Measurements from ENCODE around the gene CMTM7. TPM values are rescaled to one million over a fixed set of nuclear protein-coding genes. Genes with fewer than 3 reads are reported as not detected.
A peak's percentile ranks its signal among the peaks of the same experiment; 100 is the strongest.
"Not testable (repeated sequence)": the region's sequence is repeated elsewhere in the genome, so short reads cannot be mapped to it uniquely, and the experiment has no call there.

The CMTM7 gene
- total and polyA plus RNA-seq, 7 experiments from 2014 or later: 38.6 to 157 (median 53.0) TPM

DNA sequence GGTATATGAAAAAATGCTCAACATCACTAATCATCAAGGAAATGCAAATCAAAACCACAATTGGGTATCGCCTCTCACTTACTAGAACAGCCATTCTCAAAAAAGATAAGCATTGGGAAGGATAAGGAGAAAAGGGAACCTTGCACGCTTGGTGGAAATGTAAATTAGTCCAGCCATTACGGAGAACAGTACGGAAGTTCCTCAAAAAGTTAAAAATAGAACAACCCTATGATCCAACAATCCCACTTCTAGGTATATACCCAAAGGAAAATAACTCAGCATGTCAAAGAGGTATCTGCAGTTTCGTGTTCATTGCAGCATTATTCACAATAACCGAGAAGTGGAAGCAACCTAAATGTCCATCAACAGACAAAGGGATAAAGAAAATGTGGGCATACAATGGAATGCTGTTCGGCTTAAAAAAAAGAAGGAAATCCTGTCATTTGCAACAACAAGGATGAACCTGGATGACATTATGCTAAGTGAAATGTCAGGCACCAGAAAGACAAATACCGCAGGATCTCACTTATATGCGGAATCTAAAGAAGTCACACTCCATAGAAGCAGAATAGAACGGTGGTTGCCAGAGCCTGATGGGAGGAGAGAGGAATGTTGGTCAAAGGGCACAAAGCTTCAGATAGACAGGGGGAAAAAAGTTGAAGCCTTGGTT is 11.7 kb upstream of the CMTM7 start:
- intact Hi-C loops (cut with micrococcal nuclease): loop anchor here in 1 of 2 donors (5.0 kb wide), 1 partner anchor 32 kb away; no protein-coding TSS in a partner anchor
- no peak overlapping the region for H3K27ac ChIP-seq (ENCODE audit: low read depth, low read length)
- peaks cover 0 to 4% of the 10 kb centered on the region in 2 donors for H3K4me1 ChIP-seq (ENCODE audit: control insufficient read depth in 2 of 2, insufficient read depth in 2 of 2, low read length in 2 of 2)
- Mint-ChIP-seq H3K27ac (peak overlapping the region in 2 of 9 donors; percentile 8 to 34), H3K4me1 (peaks cover 6 to 13% (median 9%) of the 10 kb centered on the region in 7 donors), H3K4me3 (no peak overlapping the region), H3K27me3 (peaks cover 0 to 7% (median 0%) of the 10 kb centered on the region in 5 donors), H3K9me3 (peaks cover 0 to 2% (median 0%) of the 10 kb centered on the region in 11 donors), H3K36me3 (peaks cover 0 to 6% (median 3%) of the 10 kb centered on the region in 5 donors)
- POLR2A ChIA-PET: no interaction called here
- no peaks in the 10 kb centered on the region for H3K9me3 ChIP-seq (ENCODE audit: control insufficient read depth in 2 of 3, low read length in 3 of 3)
- no peaks in the 10 kb centered on the region for H3K27me3 ChIP-seq (ENCODE audit: control insufficient read depth in 2 of 2, insufficient read depth in 2 of 2, low read length in 2 of 2)
- no peak overlapping the region for H3K4me3 ChIP-seq (ENCODE audit: low read length)
- CTCF ChIA-PET: no interaction called here
- no peak for DNase-seq
- H3K36me3 ChIP-seq (ENCODE audit: control insufficient read depth in 2 of 3, insufficient read depth in 3 of 3, low read length in 3 of 3): no peaks in the 10 kb centered on the region
- no peak for ATAC-seq

DNA sequence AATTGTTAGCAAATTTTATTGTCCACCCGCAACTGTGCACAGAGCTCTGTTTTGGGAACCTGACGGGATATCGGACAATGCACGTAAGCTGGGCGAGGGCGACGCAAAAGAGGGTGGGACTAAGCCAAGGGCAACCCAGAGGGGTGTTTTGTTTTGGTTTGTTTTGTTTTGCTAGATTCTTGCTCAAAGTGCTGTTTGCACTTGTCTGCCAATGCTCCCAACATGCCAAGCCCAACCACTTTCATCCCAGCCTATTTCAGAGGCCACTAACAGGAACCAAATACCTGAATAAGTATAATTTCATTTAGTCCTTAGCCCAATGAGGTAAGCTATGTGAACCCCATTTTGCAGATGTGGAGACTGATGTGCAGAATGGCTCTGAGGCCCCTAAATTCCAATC is 9.7 kb upstream of the CMTM7 start:
- ATAC-seq (no peak), DNase-seq (no peak)
- H3K27me3 Mint-ChIP-seq: peaks cover 0 to 7% (median 0%) of the 10 kb centered on the region in 5 donors
- H3K4me3 ChIP-seq (ENCODE audit: low read length): no peak overlapping the region
- H3K4me1 Mint-ChIP-seq: peaks cover 0 to 10% (median 5%) of the 10 kb centered on the region in 7 donors
- no peaks in the 10 kb centered on the region for H3K27me3 ChIP-seq (ENCODE audit: control insufficient read depth in 2 of 2, insufficient read depth in 2 of 2, low read length in 2 of 2)
- no peak overlapping the region for H3K27ac ChIP-seq (ENCODE audit: low read depth, low read length)
- no peaks in the 10 kb centered on the region for H3K4me1 ChIP-seq (ENCODE audit: control insufficient read depth in 2 of 2, insufficient read depth in 2 of 2, low read length in 2 of 2)
- CTCF ChIA-PET: interaction anchor here (0.9 to 1.2 kb wide), 2 partner anchors 10 to 86 kb away, joined by 3 to 4 read pairs; no protein-coding TSS in a partner anchor
- H3K9me3 Mint-ChIP-seq: peaks cover 0 to 2% (median 0%) of the 10 kb centered on the region in 11 donors
- POLR2A ChIA-PET: interaction anchor here (1.4 to 1.9 kb wide), 2 partner anchors 10 to 14 kb away, joined by 5 to 8 read pairs; partner anchors contain the start of gene CMTM7
- no peaks in the 10 kb centered on the region for H3K9me3 ChIP-seq (ENCODE audit: control insufficient read depth in 2 of 3, low read length in 3 of 3)
- H3K4me3 Mint-ChIP-seq: no peak overlapping the region
- intact Hi-C loops (cut with micrococcal nuclease): no loop called here
- no peaks in the 10 kb centered on the region for H3K36me3 ChIP-seq (ENCODE audit: control insufficient read depth in 2 of 3, insufficient read depth in 3 of 3, low read length in 3 of 3)
- peak overlapping the region in 3 of 9 donors; percentile 45 to 63 (median 58) for H3K27ac Mint-ChIP-seq
- H3K36me3 Mint-ChIP-seq: peaks cover 0 to 6% (median 3%) of the 10 kb centered on the region in 5 donors

DNA sequence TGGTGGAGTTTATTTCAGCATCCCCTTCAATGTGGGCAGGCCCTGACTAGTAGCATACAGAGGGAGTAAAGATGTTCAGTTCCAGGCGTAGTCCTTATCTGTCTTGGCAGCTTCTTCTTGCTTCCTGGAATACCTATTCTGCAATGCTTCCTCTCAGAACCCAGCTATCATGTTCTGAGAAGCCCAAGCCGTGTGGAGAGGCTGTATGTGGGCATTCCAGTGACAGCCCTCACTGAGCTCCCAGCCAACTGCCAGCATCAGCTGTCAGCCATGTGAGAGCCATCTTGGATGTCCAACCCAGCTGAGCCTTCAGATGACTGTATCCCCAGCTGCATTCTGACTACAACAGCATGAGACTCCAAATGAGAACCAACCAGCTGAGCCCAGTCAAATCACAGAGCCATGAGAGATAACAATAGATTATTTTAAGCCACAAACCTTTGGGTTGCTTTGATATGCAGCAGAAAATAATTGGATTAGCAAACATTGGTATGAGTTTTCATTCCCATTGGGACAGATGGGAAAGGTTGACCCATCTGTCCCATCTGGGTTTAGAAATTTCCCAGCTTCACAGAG is 8.4 kb upstream of the CMTM7 start:
- Mint-ChIP-seq H3K9me3 (peaks cover 0 to 2% (median 0%) of the 10 kb centered on the region in 11 donors), H3K4me3 (no peak overlapping the region), H3K27me3 (peaks cover 0 to 5% (median 0%) of the 10 kb centered on the region in 5 donors), H3K36me3 (peaks cover 0 to 6% (median 3%) of the 10 kb centered on the region in 5 donors), H3K4me1 (peaks cover 0 to 10% (median 6%) of the 10 kb centered on the region in 7 donors), H3K27ac (peak overlapping the region in 1 of 9 donors; percentile 28)
- no peak overlapping the region for H3K27ac ChIP-seq (ENCODE audit: low read depth, low read length)
- no peak overlapping the region for H3K4me3 ChIP-seq (ENCODE audit: low read length)
- ChIA-PET POLR2A (interaction anchor here (0.7 to 1.9 kb wide), 5 partner anchors 9 to 102 kb away, joined by 3 to 8 read pairs (median 5); partner anchors contain the start of gene CMTM7), CTCF (interaction anchor here (0.9 to 1.8 kb wide), 2 partner anchors 8 to 87 kb away, joined by 3 to 7 read pairs; no protein-coding TSS in a partner anchor)
- H3K4me1 ChIP-seq (ENCODE audit: control insufficient read depth in 2 of 2, insufficient read depth in 2 of 2, low read length in 2 of 2): peaks cover 0 to under 1% of the 10 kb centered on the region in 2 donors
- no peaks in the 10 kb centered on the region for H3K9me3 ChIP-seq (ENCODE audit: control insufficient read depth in 2 of 3, low read length in 3 of 3)
- no peak for DNase-seq
- H3K36me3 ChIP-seq (ENCODE audit: control insufficient read depth in 2 of 3, insufficient read depth in 3 of 3, low read length in 3 of 3): no peaks in the 10 kb centered on the region
- H3K27me3 ChIP-seq (ENCODE audit: control insufficient read depth in 2 of 2, insufficient read depth in 2 of 2, low read length in 2 of 2): no peaks in the 10 kb centered on the region
- intact Hi-C loops (cut with micrococcal nuclease): no loop called here
- no peak for ATAC-seq

DNA sequence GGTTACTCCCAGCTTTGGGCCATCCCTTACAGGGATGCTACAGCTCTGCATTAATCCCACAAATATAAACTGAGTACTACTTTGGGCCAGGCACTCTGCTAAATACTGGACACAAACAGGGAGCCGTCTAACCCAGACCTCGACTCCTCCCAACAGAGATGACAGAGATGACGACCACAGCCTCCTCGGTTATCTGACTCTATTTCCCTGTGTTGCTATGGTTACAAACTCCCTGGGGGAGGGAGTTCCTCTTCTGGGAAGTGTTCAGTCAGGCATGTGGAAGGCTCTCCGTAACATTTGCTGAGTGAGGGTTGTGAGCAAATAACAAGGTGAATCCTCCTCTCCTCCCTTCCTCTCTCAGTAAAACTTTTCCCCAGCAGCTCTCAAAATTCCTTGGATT is 6.7 kb upstream of the CMTM7 start:
- H3K4me1 Mint-ChIP-seq: peaks cover 0 to 18% (median 11%) of the 10 kb centered on the region in 7 donors
- no peaks in the 10 kb centered on the region for H3K27me3 ChIP-seq (ENCODE audit: control insufficient read depth in 2 of 2, insufficient read depth in 2 of 2, low read length in 2 of 2)

DNA sequence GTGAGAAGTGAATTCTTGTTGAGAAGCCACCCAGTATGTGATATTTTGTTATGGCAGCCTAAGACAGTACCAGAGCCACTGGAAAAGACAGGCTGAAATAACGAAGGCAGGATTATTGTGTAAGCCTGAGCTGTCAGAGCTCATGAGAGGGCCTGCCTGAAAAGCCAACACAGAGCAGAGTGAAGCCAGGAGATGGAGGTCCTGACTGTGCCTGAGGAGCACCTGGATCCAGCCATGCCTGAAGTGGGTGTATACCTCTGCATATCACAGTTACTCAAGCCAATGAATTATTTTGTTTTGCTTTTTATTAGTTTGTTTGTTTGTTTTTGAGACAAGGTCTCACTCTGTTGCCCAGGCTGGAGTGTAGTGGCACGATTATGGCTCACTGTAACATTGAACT is 4.1 kb upstream of the CMTM7 start:
- Histone ChIP-seq H3K9me3 (ENCODE audit: control insufficient read depth in 2 of 3, low read length in 3 of 3) (no peaks in the 10 kb centered on the region), H3K4me1 (ENCODE audit: control insufficient read depth in 2 of 2, insufficient read depth in 2 of 2, low read length in 2 of 2) (peaks cover 5 to 11% of the 10 kb centered on the region in 2 donors), H3K36me3 (ENCODE audit: control insufficient read depth in 2 of 3, insufficient read depth in 3 of 3, low read length in 3 of 3) (peaks cover 0 to 4% (median 0%) of the 10 kb centered on the region in 3 experiments), H3K27me3 (ENCODE audit: control insufficient read depth in 2 of 2, insufficient read depth in 2 of 2, low read length in 2 of 2) (no peaks in the 10 kb centered on the region), H3K27ac (ENCODE audit: low read depth, low read length) (no peak overlapping the region), H3K4me3 (ENCODE audit: low read length) (no peak overlapping the region)
- ChIA-PET POLR2A (interaction anchor here (1.7 to 2.8 kb wide), 3 partner anchors 12 to 73 kb away, joined by 4 to 11 read pairs (median 5); no protein-coding TSS in a partner anchor), CTCF (interaction anchor here (0.6 to 1.3 kb wide), 2 partner anchors 53 to 80 kb away, joined by 4 read pairs; no protein-coding TSS in a partner anchor)
- ATAC-seq (no peak), DNase-seq (no peak)
- H3K36me3 Mint-ChIP-seq: peaks cover 0 to 9% (median 3%) of the 10 kb centered on the region in 5 donors
- H3K27me3 Mint-ChIP-seq: no peaks in the 10 kb centered on the region
- H3K4me3 Mint-ChIP-seq: no peak overlapping the region
- H3K27ac Mint-ChIP-seq: peak overlapping the region in 1 of 9 donors; percentile 100
- intact Hi-C loops (cut with micrococcal nuclease): no loop called here
- peaks cover 10 to 31% (median 22%) of the 10 kb centered on the region in 7 donors for H3K4me1 Mint-ChIP-seq
- H3K9me3 Mint-ChIP-seq: peaks cover 0 to 4% (median 0%) of the 10 kb centered on the region in 11 donors

More for the DNA sequence above, 6.7 kb upstream of the CMTM7 start:
- ChIA-PET POLR2A (no interaction called here), CTCF (interaction anchor here (1.8 kb wide), 1 partner anchor 10 kb away, joined by 7 read pairs; no protein-coding TSS in a partner anchor)
- peaks cover 0 to 2% (median 0%) of the 10 kb centered on the region in 11 donors for H3K9me3 Mint-ChIP-seq
- no peak overlapping the region for H3K4me3 Mint-ChIP-seq
- intact Hi-C loops (cut with micrococcal nuclease): no loop called here
- peaks cover 0 to 6% (median 3%) of the 10 kb centered on the region in 5 donors for H3K36me3 Mint-ChIP-seq
- peaks cover 0 to 5% of the 10 kb centered on the region in 2 donors for H3K4me1 ChIP-seq (ENCODE audit: control insufficient read depth in 2 of 2, insufficient read depth in 2 of 2, low read length in 2 of 2)
- peak; percentile 83 for ATAC-seq
- no peaks in the 10 kb centered on the region for H3K36me3 ChIP-seq (ENCODE audit: control insufficient read depth in 2 of 3, insufficient read depth in 3 of 3, low read length in 3 of 3)
- H3K27ac Mint-ChIP-seq: peak overlapping the region in 1 of 9 donors; percentile 30
- H3K4me3 ChIP-seq (ENCODE audit: low read length): no peak overlapping the region
- H3K9me3 ChIP-seq (ENCODE audit: control insufficient read depth in 2 of 3, low read length in 3 of 3): no peaks in the 10 kb centered on the region
- DNase-seq: no peak
- no peak overlapping the region for H3K27ac ChIP-seq (ENCODE audit: low read depth, low read length)
- H3K27me3 Mint-ChIP-seq: peaks cover 0 to 3% (median 0%) of the 10 kb centered on the region in 5 donors

DNA sequence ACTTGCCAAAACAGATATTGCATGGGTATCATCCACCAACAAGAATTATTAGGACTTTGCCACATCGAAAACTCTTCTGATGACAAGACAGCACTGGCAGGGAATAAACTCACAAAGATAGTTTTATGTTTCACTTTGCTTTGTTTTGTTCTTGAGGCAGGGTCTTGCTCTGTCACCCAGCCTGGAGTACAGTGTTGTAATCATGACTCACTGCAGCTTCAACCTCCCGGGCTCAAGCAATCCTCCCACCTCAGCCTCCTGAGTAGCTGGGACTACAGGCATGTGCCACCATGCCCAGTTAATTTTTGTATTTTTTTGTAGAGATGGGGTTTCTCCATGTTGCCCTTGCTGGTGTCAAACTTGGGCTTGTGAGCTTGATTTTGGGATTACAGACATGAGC is 2.1 kb upstream of the CMTM7 start:
- DNase-seq; H3K36me3 ChIP-seq (ENCODE audit: control insufficient read depth in 2 of 3, insufficient read depth in 3 of 3, low read length in 3 of 3); H3K9me3 Mint-ChIP-seq; H3K4me3 ChIP-seq (ENCODE audit: low read length); H3K27ac ChIP-seq (ENCODE audit: low read depth, low read length); H3K27me3 ChIP-seq (ENCODE audit: control insufficient read depth in 2 of 2, insufficient read depth in 2 of 2, low read length in 2 of 2); H3K27me3 Mint-ChIP-seq; ATAC-seq; H3K9me3 ChIP-seq (ENCODE audit: control insufficient read depth in 2 of 3, low read length in 3 of 3); intact Hi-C loops (cut with micrococcal nuclease): not testable (repeated sequence)
- peaks cover 23 to 51% (median 33%) of the 10 kb centered on the region in 7 donors for H3K4me1 Mint-ChIP-seq
- POLR2A ChIA-PET: interaction anchor here (0.8 to 3.3 kb wide), 8 partner anchors 11 to 89 kb away, joined by 3 to 33 read pairs (median 8); no protein-coding TSS in a partner anchor
- H3K36me3 Mint-ChIP-seq: peaks cover 0 to 20% (median 0%) of the 10 kb centered on the region in 5 donors
- CTCF ChIA-PET: interaction anchor here (0.7 to 3.0 kb wide), 6 partner anchors 13 to 92 kb away, joined by 3 to 13 read pairs (median 3); no protein-coding TSS in a partner anchor
- H3K4me1 ChIP-seq (ENCODE audit: control insufficient read depth in 2 of 2, insufficient read depth in 2 of 2, low read length in 2 of 2): peaks cover 11 to 25% of the 10 kb centered on the region in 2 donors
- H3K4me3 Mint-ChIP-seq: peak overlapping the region in 6 of 10 donors; percentile 8 to 40 (median 27)
- H3K27ac Mint-ChIP-seq: peak overlapping the region in 8 of 9 donors; percentile 45 to 100 (median 74)

Measured in naive thymus-derived CD4-positive, alpha-beta T cell (primary cell).